CD4-positive, alpha-beta T cell treated with Interleukin-17A for 1 hour (primary cell): Measurements from ENCODE around the gene BMP5.

Experiments
- DNase-seq: peaks from one replicate; pipeline ENCODE4 v3.0.0-alpha.2; 2020

BMP5 gene

DNA sequence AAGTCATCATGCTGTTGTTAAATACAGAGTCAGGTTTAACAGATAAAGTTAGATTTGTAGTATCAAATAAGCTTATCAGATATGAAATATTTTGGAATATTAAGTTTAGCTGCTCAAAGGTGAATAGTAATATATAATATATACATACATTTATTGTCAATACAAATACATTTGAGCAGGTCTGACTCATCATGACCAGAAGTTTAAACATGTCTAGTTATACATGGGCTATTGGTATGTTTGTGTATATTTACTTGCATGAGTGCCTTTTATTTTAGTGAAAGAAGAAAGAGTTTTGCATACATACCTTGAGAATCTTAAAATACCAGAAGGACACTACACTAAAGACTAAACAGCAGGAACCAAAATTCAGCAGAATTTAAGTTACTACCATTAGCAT is 76.8 kb downstream of the BMP5 start:
- no peak for DNase-seq

- DNase-seq, result no peak
Measured at GRCh38 chr6:55794136-55794812, 81.1 kb downstream of the BMP5 start.

- no peak for DNase-seq
Measured at GRCh38 chr6:55785273-55785672, 90.1 kb downstream of the BMP5 start.

DNA sequence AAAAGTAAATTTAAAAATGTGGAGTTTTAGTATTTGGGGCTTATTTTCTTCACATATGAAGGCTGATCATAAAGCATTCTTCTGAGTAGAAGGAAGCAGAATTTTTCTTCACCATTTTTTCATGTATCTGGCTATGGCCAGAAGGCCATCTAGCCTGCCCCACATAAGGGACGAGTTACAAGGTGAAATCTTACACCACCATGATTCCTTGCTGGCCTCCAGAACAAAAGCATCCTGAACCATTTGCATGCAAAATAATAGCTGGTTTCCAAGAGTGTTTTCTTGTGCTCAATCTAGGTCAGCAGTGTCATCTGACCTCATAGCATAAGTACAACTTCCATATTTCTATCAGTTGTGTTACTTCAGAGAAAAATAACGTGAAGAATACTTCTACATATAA is 93.1 kb downstream of the BMP5 start:
- no peak for DNase-seq

DNA sequence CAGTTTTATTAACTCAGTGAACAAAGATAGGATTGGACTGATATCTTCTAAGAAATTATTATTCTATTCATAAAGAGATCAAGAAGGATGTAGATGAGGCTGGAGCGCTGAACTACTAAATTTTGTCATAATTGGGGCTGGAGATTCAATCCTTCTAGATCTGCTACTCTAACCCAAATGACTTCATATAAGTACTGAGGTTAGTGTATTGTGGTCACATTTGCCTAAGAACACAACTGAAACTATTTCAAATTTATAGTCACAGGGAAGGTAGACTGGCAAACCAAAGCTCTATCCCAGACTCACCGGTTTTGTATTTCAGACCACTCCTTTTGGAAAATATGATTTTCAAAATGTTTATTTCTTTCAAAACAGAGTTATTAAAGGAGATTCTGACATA is 96.7 kb downstream of the BMP5 start:
- DNase-seq, result no peak

- no peak for DNase-seq
Measured at GRCh38 chr6:55777469-55777868, 97.9 kb downstream of the BMP5 start.

- DNase-seq, result no peak
Measured at GRCh38 chr6:55776113-55776512, 99.3 kb downstream of the BMP5 start.

GRCh38 chr6:55775029-55775318 is 100.4 kb downstream of the BMP5 start:
- no peak for DNase-seq

DNA sequence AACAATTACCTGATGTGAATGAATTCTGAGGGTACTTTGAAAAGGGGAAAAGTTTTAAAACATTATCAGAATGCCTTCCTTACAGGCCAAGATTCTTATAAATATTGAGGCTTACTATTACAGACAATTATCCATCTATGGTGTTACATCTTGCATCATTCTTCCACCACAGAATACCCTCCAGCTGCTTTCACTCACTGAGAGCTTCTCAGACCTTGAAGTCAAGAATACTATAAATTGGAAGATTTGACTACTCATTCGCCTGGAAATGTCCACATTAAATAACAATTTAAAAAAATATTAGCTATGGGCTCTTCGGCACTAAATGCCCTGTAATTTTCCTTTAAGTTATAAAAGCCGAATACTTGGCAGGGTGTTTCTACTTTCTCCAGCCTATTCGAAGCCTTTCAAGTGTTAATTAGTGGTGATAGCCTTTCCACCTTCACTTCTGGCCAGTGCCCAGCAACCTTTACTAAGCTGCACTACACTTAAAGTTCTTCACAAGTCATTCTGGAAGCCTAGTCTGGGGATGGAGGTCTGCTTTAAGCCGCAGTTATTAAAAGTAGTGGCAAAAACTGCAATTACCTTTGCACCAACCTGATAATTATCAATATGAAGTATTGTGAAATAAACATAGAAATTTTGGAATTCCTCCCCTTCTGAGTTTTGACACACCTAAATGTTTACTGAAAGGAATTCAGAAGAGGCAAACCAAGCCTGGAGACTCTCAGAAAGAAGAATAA is 100.9 kb downstream of the BMP5 start:
- DNase-seq, result no peak

DNA sequence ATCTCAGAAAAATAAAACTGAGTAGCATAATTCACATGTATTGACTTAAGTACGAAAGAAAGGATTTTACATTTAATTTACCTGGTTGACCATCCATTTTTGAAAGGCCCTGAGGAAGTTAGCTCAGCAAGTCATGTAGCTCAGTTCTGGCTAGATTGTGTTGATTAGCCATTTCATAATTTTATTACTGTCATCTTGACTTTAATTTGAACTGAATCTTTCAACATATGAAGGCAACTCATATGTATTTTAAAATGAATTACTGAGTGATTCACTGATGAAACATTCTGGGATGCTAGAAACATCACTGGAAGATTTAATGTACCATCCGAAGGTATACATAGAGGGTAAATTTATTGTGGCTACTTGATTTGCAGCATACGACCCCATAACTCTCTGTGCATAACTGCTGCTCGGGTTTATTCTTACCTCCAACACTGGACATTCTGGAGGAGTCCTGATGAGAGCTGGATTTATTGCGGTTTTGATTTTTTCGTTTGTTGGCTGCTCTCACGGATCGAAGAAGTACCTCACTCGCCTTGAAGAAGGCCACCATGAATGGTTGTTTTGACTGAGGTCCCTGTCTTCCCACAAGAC is 101.7 kb downstream of the BMP5 start:
- no peak for DNase-seq

DNA sequence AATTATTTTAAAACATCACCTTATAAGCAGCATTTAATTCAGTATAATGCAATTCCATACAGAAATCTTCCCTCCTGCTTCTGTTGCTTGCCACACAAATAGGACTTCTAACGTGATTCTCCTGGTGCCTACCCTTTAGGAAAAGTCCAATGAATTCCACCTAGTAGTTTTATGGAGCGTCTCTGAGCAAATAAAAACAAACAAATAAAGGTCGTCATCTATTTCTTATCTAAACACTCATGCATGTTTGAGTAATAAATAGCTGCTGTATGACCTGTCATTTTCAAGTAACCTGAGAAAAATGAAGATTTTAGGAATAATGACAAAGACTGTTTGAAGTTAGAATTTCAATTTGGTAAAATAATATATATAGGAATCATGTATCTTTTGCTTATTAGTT is 102.7 kb downstream of the BMP5 start:
- DNase-seq, result no peak

DNA sequence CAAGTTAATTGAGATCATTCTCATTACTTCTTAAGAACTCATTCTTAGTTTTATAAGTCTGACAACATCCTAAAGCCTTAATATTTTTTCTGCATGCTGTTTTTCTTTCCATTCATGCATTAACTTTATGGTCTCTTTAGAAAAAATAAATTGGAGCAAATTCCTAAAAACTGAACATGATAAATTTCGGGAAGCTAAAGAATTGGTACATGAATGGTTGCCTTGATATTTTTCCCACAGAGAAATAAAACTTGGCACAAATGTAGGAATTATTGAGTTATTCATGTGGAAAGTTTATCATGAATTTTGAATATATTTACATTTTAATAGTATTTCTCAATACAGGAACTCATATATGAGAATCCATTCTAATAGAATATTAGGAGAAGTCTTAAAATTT is 115.9 kb downstream of the BMP5 start:
- DNase-seq, result no peak

GRCh38 chr6:55758156-55758937 is 117.0 kb downstream of the BMP5 start:
- no peak for DNase-seq

DNA sequence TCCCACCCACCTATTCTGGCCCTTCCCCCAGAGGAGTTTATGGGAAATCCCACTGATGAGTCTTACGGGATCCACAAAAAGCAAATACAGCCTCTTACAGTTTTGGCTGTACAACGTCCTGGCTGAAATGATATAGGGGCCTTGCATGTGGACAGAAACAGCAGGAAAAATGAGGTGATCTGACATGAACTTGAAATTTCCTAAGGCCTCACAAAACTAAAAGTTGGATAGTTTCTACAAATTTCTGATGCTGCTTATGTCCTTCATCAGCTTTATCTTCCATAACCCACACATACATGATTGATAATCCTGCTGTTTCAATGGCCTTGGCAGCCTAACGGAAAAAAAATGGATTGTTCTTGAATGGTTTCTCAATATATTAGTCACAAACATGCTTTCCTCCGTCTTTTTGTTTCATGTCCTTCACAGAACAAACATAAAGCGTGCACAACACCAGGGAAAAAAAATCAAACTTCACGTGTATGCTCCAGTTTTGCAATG is 118.8 kb downstream of the BMP5 start:
- DNase-seq, result no peak

GRCh38 chr6:55748880-55749279 is 126.5 kb downstream of the BMP5 start:
- DNase-seq, result no peak

GRCh38 chr6:55746473-55746872 is 128.9 kb downstream of the BMP5 start:
- no peak for DNase-seq

- no peak for DNase-seq
Measured at GRCh38 chr6:55734256-55734655, 141.1 kb downstream of the BMP5 start.

- no peak for DNase-seq
Measured at GRCh38 chr6:55729665-55730064, 145.7 kb downstream of the BMP5 start.

GRCh38 chr6:55726144-55726543 is 149.2 kb downstream of the BMP5 start:
- DNase-seq, result no peak

DNA sequence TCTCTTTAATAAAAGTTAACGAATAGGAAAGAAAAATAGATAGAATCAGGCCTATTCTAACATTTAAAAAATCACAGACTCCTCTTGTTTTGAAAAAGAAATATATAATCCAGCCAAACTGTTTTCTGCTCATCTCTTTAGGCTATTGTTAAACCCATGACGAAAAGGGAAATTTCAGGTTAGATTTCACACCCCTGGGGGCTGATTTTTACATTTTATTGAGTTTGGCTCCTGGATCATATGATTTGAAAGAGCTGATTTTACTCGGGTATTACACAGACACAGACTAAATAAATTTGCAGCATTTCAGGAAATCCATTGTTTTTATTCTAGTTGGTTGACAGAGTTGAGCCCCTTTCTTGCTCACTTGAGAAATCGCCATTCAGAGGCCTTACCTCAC is 160.6 kb downstream of the BMP5 start:
- DNase-seq, result no peak

GRCh38 chr6:55713436-55713835 is 162.0 kb downstream of the BMP5 start:
- DNase-seq, result no peak

GRCh38 chr6:55708711-55709110 is 166.7 kb downstream of the BMP5 start:
- DNase-seq, result no peak
